Measurements from ENCODE around the gene KRTAP5-9.
"Not testable (repeated sequence)": the region's sequence is repeated elsewhere in the genome, so short reads cannot be mapped to it uniquely, and the experiment has no call there.

GRCh38 chr11:71540521-71541304 lies 7.5 kb upstream of the KRTAP5-9 start:
- TF ChIP-seq CTCF (IDR thresholded peaks at IDR 0.05; ENCODE audit: low read depth, low read length, poor library complexity, severe bottlenecking); EZH2phosphoT487 (IDR thresholded peaks at IDR 0.05; ENCODE audit: borderline replicate concordance, low read length): not testable (repeated sequence)
